PFSK-1 (cell line): ENCODE data around the gene PPFIA1.

Experiments
- FOXP2 ChIP-seq: optimal IDR thresholded peaks from 2 replicates; pipeline ENCODE3; 2011; ENCODE audit warnings: borderline replicate concordance, control low read depth, inconsistent platforms; ENCODE audit not compliant: insufficient read depth; ENCODE audit errors: extremely low read length, extremely low read depth
- POLR2AphosphoS5 ChIP-seq: IDR thresholded peaks from 2 replicates; pipeline ENCODE4 v1.6.1; 2012; ENCODE audit warnings: low read depth, mild to moderate bottlenecking, control low read depth, low read length, moderate library complexity
- SIN3A ChIP-seq: IDR thresholded peaks from 2 replicates; pipeline ENCODE4 v1.6.1; 2012; ENCODE audit warnings: mild to moderate bottlenecking, low read length, moderate library complexity, borderline replicate concordance; ENCODE audit not compliant: insufficient read depth
- TAF1 ChIP-seq: IDR thresholded peaks from 2 replicates; pipeline ENCODE4 v1.6.1; 2012; ENCODE audit warnings: low read length, control low read depth, borderline replicate concordance; ENCODE audit not compliant: insufficient read depth
- TF ChIP-seq, protein P1 (sequence below), 2 experiments: IDR thresholded peaks; 2 replicates each; pipeline versions ENCODE4 v1.6.1 to v1.8.0; 2011 to 2012; ENCODE audit warnings: low read depth in 2 of 2, low read length in 2 of 2, control low read depth in 1 of 2, inconsistent platforms in 1 of 2, mild to moderate bottlenecking in 1 of 2, moderate library complexity in 1 of 2; ENCODE audit not compliant: insufficient read depth in 1 of 2

Gene PPFIA1

DNA sequence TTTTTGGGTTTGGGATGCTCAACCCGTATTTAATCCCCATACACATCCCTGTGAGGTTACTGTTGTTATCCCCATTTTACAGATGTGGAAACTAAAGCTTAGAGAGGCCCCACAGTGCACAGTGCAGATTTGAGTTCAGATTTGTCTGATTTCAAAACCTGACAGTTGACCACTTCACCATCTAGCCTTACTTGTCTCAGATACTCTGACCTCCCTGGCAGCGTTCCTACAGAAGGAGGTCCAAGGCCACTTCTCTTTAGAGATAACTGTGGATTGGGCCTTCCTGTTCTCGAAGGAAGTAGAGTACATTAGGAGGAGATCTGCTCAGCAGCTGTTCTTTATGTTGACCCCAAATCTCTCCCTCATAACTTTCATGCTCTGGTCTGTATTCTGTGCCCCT is 81.2 kb downstream of the PPFIA1 start:
- TF ChIP-seq POLR2AphosphoS5, result no peak
- TF ChIP-seq TAF1, result no peak
- no peak for TF ChIP-seq FOXP2
- TF ChIP-seq, protein P1, sequence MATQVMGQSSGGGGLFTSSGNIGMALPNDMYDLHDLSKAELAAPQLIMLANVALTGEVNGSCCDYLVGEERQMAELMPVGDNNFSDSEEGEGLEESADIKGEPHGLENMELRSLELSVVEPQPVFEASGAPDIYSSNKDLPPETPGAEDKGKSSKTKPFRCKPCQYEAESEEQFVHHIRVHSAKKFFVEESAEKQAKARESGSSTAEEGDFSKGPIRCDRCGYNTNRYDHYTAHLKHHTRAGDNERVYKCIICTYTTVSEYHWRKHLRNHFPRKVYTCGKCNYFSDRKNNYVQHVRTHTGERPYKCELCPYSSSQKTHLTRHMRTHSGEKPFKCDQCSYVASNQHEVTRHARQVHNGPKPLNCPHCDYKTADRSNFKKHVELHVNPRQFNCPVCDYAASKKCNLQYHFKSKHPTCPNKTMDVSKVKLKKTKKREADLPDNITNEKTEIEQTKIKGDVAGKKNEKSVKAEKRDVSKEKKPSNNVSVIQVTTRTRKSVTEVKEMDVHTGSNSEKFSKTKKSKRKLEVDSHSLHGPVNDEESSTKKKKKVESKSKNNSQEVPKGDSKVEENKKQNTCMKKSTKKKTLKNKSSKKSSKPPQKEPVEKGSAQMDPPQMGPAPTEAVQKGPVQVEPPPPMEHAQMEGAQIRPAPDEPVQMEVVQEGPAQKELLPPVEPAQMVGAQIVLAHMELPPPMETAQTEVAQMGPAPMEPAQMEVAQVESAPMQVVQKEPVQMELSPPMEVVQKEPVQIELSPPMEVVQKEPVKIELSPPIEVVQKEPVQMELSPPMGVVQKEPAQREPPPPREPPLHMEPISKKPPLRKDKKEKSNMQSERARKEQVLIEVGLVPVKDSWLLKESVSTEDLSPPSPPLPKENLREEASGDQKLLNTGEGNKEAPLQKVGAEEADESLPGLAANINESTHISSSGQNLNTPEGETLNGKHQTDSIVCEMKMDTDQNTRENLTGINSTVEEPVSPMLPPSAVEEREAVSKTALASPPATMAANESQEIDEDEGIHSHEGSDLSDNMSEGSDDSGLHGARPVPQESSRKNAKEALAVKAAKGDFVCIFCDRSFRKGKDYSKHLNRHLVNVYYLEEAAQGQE (IDR thresholded peaks at IDR 0.05; ENCODE audit: insufficient read depth in 1 of 2, low read depth in 2 of 2, low read length in 2 of 2), result no peak
- TF ChIP-seq SIN3A, result no peak

DNA sequence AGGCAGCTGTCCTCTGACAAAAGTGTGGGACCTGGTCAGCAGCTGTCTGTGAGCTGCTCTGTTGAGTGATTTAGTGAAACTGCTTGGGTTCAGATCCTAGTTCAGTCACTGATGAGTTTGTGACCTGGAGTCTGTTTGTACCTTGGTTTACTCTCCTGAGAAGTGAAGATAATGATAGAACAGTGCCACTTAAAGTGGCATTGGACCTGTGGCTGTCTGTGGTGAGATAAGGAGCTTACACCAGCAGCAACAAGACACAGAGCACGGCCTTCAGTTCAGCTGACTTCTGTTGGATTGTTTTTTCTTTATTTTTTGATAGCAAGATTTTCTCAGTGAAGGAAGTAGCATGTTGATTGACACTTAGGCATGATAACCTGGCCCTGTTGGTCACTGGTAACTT is 81.6 kb downstream of the PPFIA1 start:
- TF ChIP-seq POLR2AphosphoS5 (no peak), FOXP2 (no peak), TAF1 (no peak), SIN3A (no peak)
- TF ChIP-seq, protein P1 (IDR thresholded peaks at IDR 0.05; ENCODE audit: insufficient read depth in 1 of 2, low read depth in 2 of 2, low read length in 2 of 2), result no peak

- TF ChIP-seq, protein P1 (IDR thresholded peaks at IDR 0.05; ENCODE audit: insufficient read depth in 1 of 2, low read depth in 2 of 2, low read length in 2 of 2), result no peak
- TF ChIP-seq POLR2AphosphoS5 (no peak), TAF1 (no peak), FOXP2 (no peak), SIN3A (no peak)
Measured at GRCh38 chr11:70352601-70353000, 82.1 kb downstream of the PPFIA1 start.

DNA sequence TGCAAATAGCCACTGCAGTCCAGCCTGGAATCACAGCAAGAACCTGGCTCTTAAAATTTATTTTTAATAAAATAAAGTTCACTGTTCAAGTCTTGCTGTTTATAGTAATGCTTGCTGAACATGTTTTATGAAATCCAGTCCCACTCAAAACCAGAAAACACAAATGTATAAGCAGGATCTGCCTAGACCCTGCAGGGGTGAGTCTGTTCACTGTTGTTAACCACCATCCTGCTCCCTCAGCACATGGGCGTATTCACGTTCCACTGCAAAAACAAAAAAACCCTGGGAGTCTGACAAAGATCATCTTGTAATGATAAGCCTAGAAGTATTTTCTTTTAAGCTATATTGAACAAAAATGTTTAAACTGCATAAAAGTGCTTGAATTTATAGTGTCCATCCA is 82.8 kb downstream of the PPFIA1 start:
- TF ChIP-seq FOXP2 (no peak), SIN3A (no peak), TAF1 (no peak), POLR2AphosphoS5 (no peak)
- TF ChIP-seq, protein P1 (IDR thresholded peaks at IDR 0.05; ENCODE audit: insufficient read depth in 1 of 2, low read depth in 2 of 2, low read length in 2 of 2), result no peak

GRCh38 chr11:70353900-70354568 is 83.5 kb downstream of the PPFIA1 start:
- TF ChIP-seq FOXP2 (no peak), SIN3A (no peak), TAF1 (no peak), POLR2AphosphoS5 (no peak)
- TF ChIP-seq, protein P1 (IDR thresholded peaks at IDR 0.05; ENCODE audit: insufficient read depth in 1 of 2, low read depth in 2 of 2, low read length in 2 of 2), result no peak
